GM13976 (cell line): ENCODE data around the gene MORN1.

Source experiments
- DNase-seq: peaks from one replicate; pipeline ENCODE4 v3.0.0; 2012; ENCODE audit warnings: low spot score
- in situ Hi-C: fragments of 300-500 bp; cut with MboI; formaldehyde crosslinking; loops from one replicate; pipeline ENCODE4 v1.12.0; 2022; ENCODE audit warnings: low sequenced_read_pairs, mixed read lengths, inconsistent platforms; ENCODE audit not compliant: unreplicated experiment
- TF ChIP-seq, protein P1 (sequence below): IDR thresholded peaks from 2 replicates; pipeline ENCODE4 v1.5.1; 2012; ENCODE audit warnings: borderline replicate concordance, mild to moderate bottlenecking; ENCODE audit not compliant: insufficient read depth; ENCODE audit errors: extremely low read depth, missing control alignments, control extremely low read depth

Gene MORN1

DNA sequence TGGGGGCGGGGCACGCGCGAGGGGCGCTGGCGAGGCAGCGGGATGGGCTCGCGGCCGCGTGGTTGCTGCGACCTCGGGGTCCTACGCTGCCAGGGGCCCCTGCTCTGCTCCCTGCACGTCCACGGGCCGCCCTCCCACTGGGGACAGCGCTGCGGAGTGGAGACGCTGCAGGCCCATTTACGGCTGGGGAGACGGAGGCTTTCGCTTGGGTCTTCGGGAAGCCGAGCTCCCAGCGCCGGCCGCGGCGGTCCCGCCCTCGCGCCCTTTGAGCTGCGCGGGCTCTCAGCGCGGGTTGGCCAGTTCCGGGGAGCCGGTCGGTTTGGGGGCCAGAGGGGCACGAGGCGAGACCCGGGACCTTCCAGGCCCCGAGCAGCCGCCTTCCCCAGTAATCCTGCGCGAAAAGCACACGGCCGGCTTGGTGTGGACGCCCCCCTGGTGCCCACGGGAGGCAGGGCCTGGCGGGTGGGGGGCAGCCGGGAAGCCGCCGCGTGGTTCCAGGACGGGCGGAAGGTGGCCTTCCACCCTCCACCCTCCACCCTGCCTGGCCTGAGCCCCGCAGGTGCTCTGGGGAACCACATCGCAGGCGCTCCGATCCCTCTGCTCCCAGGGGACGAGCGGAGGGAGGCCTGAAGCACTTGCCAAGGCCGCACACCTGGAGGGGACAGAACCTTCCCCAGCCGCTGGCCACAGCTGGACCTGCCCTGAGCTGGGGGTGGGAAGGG, 21.6 kb upstream of the MORN1 start:
- DNase-seq, result peak; percentile 81
- in situ Hi-C loops, result loop anchor here (25.0 kb wide), 1 partner anchor 124 kb away; the partner anchor contains the start of genes HES5 and PANK4
- TF ChIP-seq, protein P1, sequence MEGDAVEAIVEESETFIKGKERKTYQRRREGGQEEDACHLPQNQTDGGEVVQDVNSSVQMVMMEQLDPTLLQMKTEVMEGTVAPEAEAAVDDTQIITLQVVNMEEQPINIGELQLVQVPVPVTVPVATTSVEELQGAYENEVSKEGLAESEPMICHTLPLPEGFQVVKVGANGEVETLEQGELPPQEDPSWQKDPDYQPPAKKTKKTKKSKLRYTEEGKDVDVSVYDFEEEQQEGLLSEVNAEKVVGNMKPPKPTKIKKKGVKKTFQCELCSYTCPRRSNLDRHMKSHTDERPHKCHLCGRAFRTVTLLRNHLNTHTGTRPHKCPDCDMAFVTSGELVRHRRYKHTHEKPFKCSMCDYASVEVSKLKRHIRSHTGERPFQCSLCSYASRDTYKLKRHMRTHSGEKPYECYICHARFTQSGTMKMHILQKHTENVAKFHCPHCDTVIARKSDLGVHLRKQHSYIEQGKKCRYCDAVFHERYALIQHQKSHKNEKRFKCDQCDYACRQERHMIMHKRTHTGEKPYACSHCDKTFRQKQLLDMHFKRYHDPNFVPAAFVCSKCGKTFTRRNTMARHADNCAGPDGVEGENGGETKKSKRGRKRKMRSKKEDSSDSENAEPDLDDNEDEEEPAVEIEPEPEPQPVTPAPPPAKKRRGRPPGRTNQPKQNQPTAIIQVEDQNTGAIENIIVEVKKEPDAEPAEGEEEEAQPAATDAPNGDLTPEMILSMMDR, result no peak

DNA sequence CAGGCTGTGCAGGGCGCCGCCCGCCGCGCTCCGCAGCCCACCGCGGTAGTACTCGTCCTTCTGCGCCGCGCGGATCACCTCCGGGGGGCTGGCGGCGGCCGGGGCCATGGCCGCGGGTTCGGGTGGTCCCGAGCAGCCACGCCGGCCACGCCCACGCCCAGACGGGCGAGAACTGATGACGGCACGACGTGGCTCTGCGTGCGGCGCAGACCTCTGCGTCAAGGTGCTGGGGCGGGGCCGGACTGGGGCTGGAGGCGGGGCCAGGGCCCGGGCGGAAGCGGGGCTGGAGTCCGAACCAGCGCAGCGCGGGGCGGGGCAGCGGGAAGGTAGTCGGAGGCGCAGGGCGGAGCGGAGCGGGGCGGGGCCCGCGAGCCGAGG, 21.0 kb upstream of the MORN1 start, which contains the start of gene PEX10:
Gene PEX10, minus strand, starts transcription at position 170 of the 378 bp plus-strand sequence. Its CDS starts 62 bp downstream, at position 108.
- in situ Hi-C loops, result loop anchor here (25.0 kb wide), 1 partner anchor 125 kb away; the partner anchor contains the start of genes HES5 and PANK4
- TF ChIP-seq, protein P1, result no peak
- DNase-seq, result peak; percentile 99

DNA sequence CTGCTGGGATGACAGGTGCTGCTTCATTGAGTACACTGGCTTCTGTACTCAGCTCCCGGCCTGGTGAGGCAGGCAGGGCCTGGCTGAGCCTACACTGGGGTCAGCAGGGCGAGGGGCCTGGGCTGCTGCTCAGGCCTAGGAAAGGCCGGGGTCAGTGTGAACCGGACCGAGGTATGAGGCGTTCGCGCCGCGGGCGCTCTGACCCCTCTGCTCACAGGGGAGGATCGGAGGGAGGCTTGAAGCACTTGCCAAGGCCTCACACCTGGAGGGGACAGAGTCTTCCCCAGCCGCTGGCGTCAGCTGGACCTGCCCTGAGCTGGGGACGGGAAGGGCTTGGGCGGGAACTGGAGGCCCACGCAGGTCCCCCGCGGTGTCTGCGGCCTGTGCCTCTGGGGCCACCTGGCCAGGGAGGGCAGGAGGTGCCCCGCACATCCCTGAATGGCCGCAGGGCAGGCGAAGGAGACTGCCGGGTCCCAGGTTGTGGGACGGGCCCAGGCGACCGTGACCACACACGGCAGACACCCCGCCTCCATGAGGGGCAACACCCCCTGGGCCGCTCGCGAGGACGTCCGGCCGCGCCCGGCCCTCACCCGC, 20.5 kb upstream of the MORN1 start:
- no peak for DNase-seq

GRCh38 chr1:2409745-2410144, 18.4 kb upstream of the MORN1 start:
- TF ChIP-seq, protein P1, result no peak
- in situ Hi-C loops, result loop anchor here (25.0 kb wide), 1 partner anchor 128 kb away; the partner anchor contains the start of genes HES5 and PANK4
- no peak for DNase-seq

More for the DNA sequence above, 20.5 kb upstream of the MORN1 start:
- TF ChIP-seq, protein P1, result no peak
- in situ Hi-C loops, result loop anchor here (25.0 kb wide), 1 partner anchor 125 kb away; the partner anchor contains the start of genes HES5 and PANK4

DNA sequence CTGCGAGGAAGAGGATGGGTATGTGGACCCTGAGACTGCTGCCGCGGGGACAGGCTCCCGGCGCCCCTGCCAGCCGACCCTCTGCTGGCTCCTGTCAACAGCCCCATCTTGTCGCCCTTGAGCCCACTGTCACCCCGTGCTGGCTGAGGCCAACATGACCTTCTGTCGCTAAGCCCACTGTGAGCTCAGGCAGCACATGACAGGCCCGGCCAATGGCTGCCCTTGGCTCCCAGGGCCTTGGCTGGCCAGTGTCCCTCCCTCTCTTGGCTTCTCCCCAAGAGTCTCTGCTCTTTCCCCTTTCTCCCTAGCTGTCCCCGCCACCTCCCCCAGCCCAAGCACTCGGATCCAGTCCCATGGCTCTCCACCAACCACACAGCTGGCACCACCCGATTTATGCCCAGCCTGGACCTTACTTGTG, 17.5 kb upstream of the MORN1 start:
- no peak for DNase-seq
- TF ChIP-seq, protein P1, result no peak
- in situ Hi-C loops, result loop anchor here (25.0 kb wide), 1 partner anchor 128 kb away; the partner anchor contains the start of genes HES5 and PANK4

DNA sequence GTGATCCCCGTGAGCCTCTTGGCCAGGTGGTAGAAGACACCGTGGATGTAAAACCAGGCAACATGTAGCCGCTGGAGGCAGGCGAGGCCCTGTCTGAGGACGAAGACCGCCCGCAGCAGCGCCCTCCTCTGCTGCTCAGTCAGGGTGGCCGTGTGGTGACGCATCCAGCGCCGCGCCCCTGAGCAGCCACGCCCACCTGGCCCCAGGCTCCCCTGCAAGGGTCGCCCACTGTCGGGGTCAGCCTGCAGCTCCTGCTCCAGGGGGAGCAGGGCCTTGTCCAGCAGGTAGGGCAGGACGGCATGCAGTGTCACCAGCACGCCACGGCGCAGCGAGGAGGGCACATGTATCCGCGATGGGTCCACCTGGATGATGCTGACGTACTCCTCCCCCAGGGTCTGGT, 17.1 kb upstream of the MORN1 start:
- TF ChIP-seq, protein P1, result no peak
- in situ Hi-C loops, result loop anchor here (25.0 kb wide), 1 partner anchor 129 kb away; the partner anchor contains the start of genes HES5 and PANK4
- no peak for DNase-seq
